22Rv1 (cell line): ENCODE measurements around the gene NIPSNAP2.
"Not testable (repeated sequence)": the region's sequence is repeated elsewhere in the genome, so short reads cannot be mapped to it uniquely, and the experiment has no call there.

Experiments
- H3K27ac ChIP-seq: fragments of 450-650 bp; 2 replicates; pipeline ENCODE4 v1.5.1; 2017
- ZFX ChIP-seq: fragments of 450-650 bp; IDR thresholded peaks from 2 replicates; pipeline ENCODE4 v1.6.1; 2017; ENCODE audit warnings: antibody characterized with exemption, borderline replicate concordance
- TF ChIP-seq, protein P1 (sequence below): fragments of 450-650 bp; IDR thresholded peaks from 2 replicates; pipeline ENCODE4 v1.5.1; 2017; ENCODE audit warnings: mild to moderate bottlenecking

NIPSNAP2 gene

DNA sequence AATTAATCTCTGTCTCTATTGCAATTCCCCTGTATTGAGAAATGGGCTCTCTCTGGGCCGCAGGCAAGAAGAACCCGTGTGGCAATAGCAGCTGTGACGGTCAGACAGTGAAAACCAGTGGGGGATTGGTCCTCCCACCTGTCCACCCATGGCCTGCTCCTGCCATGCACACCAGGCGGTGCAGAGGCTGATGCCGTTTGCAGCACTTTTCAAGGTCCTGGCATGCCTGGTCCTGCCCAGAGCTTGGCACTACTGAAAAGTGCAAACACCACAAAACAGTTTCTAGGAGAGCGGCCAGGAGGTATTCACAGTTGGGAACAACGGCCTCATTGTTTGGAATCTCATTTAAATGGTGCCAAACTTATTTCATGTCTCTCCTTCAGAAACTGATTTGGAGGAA lies 45.3 kb downstream of the NIPSNAP2 start:
- peak overlapping the region; percentile 58 for H3K27ac ChIP-seq
- no peak for TF ChIP-seq ZFX
- TF ChIP-seq, protein P1, sequence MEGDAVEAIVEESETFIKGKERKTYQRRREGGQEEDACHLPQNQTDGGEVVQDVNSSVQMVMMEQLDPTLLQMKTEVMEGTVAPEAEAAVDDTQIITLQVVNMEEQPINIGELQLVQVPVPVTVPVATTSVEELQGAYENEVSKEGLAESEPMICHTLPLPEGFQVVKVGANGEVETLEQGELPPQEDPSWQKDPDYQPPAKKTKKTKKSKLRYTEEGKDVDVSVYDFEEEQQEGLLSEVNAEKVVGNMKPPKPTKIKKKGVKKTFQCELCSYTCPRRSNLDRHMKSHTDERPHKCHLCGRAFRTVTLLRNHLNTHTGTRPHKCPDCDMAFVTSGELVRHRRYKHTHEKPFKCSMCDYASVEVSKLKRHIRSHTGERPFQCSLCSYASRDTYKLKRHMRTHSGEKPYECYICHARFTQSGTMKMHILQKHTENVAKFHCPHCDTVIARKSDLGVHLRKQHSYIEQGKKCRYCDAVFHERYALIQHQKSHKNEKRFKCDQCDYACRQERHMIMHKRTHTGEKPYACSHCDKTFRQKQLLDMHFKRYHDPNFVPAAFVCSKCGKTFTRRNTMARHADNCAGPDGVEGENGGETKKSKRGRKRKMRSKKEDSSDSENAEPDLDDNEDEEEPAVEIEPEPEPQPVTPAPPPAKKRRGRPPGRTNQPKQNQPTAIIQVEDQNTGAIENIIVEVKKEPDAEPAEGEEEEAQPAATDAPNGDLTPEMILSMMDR, result no peak

DNA sequence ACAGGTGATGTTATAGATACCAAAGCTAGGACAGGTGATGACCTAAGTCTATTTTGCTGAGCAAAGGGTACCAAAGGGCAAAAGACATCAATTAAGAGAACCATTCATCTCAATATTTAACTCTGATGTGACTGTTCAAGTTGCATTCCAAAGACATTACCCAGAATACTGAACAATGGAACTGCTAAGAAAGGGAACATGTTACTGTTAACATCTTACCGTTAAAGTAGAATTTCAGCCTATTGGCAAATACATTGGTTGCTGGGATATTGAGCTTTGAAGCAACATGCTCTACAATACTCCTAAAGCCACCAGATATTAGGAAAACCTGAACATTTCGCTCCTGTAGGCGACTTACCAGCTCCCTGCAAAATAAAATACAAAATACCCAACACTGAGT lies 52.6 kb downstream of the NIPSNAP2 start:
- H3K27ac ChIP-seq, result not testable (repeated sequence)

DNA sequence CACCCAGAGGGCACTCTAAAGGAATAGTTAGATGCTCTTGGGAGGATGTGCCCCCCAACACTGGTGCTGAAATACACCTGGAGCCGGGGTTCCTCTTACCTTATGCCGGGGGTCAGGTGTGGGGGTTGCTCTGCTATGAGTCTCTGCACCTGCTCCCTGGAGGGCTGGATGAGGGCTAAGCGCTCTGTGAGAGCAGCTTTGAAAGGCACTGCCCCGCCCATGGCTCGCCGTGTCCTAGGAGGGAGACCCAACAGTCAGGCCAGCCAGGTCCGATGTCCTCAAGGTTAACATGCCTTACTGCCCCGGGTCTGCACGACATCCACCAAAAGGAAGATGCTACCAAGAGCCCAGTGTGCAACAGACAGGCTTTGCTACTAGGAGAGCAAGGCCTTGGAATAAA lies 55.1 kb downstream of the NIPSNAP2 start:
- TF ChIP-seq, protein P1, result no peak
- TF ChIP-seq ZFX, result no peak
- H3K27ac ChIP-seq, result no peak overlapping the region

DNA sequence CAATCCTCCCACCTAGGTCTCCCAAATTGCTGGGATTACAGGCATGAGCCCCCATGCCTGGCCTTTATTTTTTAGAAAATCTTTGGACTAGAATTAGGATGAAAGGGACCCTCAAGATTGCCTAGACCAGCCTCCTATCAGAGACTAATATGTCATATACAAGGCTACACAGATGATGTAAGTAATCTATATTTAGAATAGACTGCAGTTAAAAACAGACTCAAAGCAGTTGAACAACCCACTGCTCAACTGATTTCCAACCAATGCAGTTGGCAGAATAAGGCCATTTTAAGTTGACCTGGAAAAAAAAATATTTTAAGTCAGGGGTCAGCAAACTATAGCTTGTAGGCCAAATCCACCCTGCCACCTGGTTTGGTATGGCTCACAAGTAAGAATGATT lies 59.1 kb downstream of the NIPSNAP2 start:
- H3K27ac ChIP-seq, result no peak overlapping the region
- TF ChIP-seq ZFX, result no peak
- TF ChIP-seq, protein P1, result no peak

DNA sequence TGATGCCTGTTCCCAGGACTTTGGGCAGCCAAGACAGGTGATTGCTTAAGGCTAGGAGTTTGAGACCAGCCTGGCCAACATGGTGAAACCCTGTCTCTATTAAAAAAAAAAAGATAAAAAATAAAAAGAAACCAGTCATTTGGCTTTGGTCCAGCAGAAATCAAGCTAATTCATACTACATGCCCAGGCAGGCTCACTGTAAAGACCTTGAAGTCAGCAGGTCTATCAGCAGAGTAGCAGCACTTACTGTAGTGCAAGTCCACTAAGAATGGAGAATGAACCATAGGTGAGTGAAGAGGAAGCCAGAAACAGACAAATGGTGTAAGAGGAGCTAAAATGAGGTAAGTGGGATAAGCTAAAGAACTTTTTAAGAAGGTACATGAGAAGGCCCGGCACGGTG lies 62.2 kb downstream of the NIPSNAP2 start:
- no peak for TF ChIP-seq ZFX
- TF ChIP-seq, protein P1, result no peak

DNA sequence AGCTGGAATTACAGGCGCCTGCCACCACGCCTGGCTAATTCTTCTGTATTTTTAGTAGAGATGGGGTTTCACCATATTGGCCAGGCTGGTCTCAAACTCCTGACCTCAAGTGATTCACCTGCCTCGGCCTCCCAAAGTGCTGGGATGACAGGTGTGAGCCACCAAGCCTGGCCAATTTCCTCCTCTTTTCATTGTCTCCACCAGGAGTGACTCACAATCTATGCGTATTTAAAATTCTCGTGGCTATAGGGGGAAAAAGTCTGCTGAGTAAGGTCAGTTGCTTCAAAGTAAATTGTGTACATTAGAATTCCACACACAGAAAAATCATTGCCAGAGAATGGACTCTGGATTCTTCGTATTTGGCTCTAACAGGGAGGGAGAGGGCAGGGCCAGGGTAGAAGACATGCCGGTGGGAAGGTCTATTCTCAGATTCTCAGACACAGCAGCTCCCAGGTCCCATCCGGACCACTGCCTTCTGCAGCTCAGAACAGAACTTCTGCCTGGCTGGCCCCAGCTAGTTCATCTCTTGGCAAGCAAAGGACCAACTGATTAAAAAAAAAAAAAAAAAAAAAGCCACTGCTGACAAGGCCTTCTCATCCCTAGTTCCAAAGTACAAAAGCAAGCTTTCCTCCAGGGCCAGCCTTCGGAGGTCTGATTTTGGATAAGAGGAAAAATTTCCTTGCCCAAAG lies 64.7 kb downstream of the NIPSNAP2 start:
- TF ChIP-seq ZFX, result no peak
- TF ChIP-seq, protein P1, result no peak
- no peak overlapping the region for H3K27ac ChIP-seq

More for the DNA sequence above, 62.2 kb downstream of the NIPSNAP2 start:
- no peak overlapping the region for H3K27ac ChIP-seq

DNA sequence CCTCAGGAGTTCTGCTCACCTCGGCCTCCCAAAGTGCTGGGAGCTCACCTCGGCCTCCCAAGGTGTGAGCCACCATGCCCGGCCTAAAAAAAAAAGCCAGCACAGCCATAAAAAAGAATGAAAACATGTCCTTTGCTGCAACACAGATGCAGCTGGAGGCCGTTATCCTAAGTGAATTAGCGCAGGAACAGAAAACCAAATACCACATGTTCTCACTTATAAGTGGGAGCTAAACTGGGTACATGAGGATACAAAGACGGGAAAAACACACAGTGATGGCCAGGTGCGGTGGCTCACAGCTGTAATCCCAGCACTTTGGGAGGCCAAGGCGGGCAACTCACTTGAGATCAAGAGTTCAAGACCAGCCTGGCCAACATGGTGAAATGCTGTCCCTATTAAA lies 66.0 kb downstream of the NIPSNAP2 start:
- TF ChIP-seq, protein P1, result no peak
- TF ChIP-seq ZFX, result no peak
- H3K27ac ChIP-seq, result no peak overlapping the region

DNA sequence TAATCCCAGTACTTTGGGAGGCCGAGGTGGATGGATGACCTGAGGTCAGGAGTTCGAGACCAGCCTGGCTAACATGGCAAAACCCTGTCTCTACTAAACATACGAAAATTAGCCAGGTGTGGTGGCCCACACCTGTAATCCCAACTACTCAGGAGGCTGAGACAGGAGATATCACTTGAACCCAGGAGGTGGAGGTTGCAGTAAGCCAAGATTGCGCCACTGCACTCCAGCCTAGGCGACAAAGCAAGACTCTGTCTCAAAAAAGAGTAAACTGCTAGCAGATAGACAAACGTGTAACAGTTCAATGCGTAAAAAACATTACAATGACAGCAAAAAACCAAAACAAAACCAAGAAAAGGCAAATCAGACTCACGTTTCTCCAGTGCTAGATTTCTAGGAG lies 67.2 kb downstream of the NIPSNAP2 start:
- H3K27ac ChIP-seq, result peak overlapping the region; percentile 32; the same call in 1 of the 2 replicates

DNA sequence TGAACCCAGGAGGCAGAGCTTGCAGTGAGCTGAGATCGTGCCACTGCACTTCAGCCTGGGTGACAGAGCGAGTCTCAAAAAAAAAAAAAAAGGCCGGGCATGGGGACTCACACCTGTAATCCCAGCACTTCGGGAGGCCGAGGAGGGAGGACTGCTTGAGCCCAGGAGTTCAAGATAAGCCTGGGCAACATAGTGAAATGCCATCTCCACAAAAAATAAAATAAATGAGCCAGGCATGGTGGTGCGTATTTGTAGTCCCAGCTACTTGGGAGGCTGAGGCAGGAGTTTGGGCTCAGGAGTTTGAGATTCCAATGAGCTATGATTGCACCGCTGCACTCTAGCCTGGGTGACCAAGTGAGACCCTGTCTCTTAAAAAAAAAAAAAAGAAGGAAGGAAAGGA lies 68.2 kb downstream of the NIPSNAP2 start:
- H3K27ac ChIP-seq, result 0 out of 2 replicates have a peak overlapping the region, but pooled peaks have one; percentile 32
